Stimulated activated naive B cell treated with anti-CD40 and anti-IgM and Interleukin-4, amounts not matched to agents 10 μg/mL and 1 μg/mL and 100 μg/mL, for 72 hours (primary cell): ENCODE results near the gene NID2.

Experiments
- ATAC-seq, 2 donors: fragments of 150-1000 bp; cut with Tn5 transposase; replicated peaks; 2 replicates each; pipeline ENCODE4 v1.10.0; 2021; ENCODE audit warnings: moderate library complexity in 1 of 2
- DNase-seq: peaks from one replicate; pipeline ENCODE4 v3.0.0; 2021
- H3K27ac Mint-ChIP-seq: one replicate; pipeline ENCODE4 v1.8.0; 2022; ENCODE audit warnings: mild to moderate bottlenecking, mixed read lengths
- H3K27me3 Mint-ChIP-seq, 2 donors: one replicate each; pipeline ENCODE4 v1.8.0; 2022; ENCODE audit warnings: mixed read lengths in 2 of 2
- H3K36me3 Mint-ChIP-seq, 2 donors: one replicate each; pipeline ENCODE4 v1.8.0; 2022; ENCODE audit warnings: mixed read lengths in 2 of 2, mild to moderate bottlenecking in 1 of 2
- H3K4me1 Mint-ChIP-seq, 2 donors: one replicate each; pipeline ENCODE4 v1.8.0; 2022; ENCODE audit warnings: mixed read lengths in 2 of 2, mild to moderate bottlenecking in 1 of 2
- H3K4me3 Mint-ChIP-seq, 2 donors: one replicate each; pipeline ENCODE4 v1.8.0; 2022; ENCODE audit warnings: mild to moderate bottlenecking in 2 of 2, mixed read lengths in 2 of 2, moderate library complexity in 1 of 2
- H3K9me3 Mint-ChIP-seq, 2 donors: one replicate each; pipeline ENCODE4 v1.8.0; 2022; ENCODE audit warnings: mixed read lengths in 2 of 2, mild to moderate bottlenecking in 1 of 2

NID2 gene

DNA sequence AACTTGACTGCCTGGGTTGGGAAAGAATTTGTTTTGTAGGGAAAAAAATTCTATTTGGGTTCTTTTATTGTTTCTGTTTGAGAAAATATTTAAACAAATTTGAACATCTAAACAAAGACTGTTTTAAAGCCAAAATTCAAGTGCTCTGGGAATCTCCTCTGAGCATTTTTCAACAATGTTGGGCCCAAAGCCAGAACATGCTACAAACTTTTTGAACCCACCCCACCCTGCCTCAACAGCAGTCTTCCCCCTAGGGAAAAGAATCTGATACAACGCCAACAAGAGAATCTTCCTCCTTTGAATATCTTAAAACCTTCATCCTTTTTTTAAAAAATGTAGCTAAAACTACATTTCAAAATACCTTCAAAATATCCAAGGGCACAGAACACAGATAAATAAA, 20.4 kb upstream of the NID2 start:
- peaks cover 3 to 8% of the 10 kb centered on the region in 2 donors for H3K9me3 Mint-ChIP-seq
- DNase-seq = no peak
- no peaks in the 10 kb centered on the region for H3K4me1 Mint-ChIP-seq
- H3K27ac Mint-ChIP-seq = no peak overlapping the region
- no peaks in the 10 kb centered on the region for H3K36me3 Mint-ChIP-seq
- no peak overlapping the region for H3K4me3 Mint-ChIP-seq
- H3K27me3 Mint-ChIP-seq = peaks cover 7 to 16% of the 10 kb centered on the region in 2 donors
- no peak for ATAC-seq

DNA sequence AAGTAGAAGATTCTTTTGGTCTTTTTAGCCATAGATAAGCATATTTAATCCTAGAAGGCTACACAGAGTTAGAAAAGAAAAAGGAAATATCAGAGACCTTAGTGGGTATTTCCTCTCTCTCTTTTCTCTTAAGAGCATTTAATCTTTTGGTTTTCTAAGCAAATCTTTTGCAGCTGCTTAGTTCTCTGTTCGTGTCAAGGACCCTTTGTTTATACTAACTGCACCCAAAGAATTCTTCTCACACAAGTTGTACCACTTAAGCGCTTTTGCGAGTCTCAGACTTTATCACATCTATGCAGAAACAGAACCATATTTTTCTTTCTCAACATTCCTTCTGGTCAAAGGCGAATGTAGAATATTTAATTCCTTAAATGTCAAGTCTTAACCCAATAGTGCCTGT, 17.9 kb upstream of the NID2 start:
- ATAC-seq (no peak), DNase-seq (no peak)
- Mint-ChIP-seq H3K4me3 (no peak overlapping the region), H3K27ac (no peak overlapping the region), H3K36me3 (no peaks in the 10 kb centered on the region), H3K27me3 (peaks cover 7 to 19% of the 10 kb centered on the region in 2 donors), H3K9me3 (peaks cover 3 to 9% of the 10 kb centered on the region in 2 donors), H3K4me1 (no peaks in the 10 kb centered on the region)

- Mint-ChIP-seq H3K36me3 (no peaks in the 10 kb centered on the region), H3K4me3 (no peak overlapping the region), H3K27me3 (peaks cover 6 to 8% of the 10 kb centered on the region in 2 donors), H3K27ac (no peak overlapping the region), H3K4me1 (no peaks in the 10 kb centered on the region), H3K9me3 (peaks cover 3 to 9% of the 10 kb centered on the region in 2 donors)
- ATAC-seq = no peak
- DNase-seq = no peak
Observed at GRCh38 chr14:52082903-52083302, 14.0 kb upstream of the NID2 start.

- H3K27me3 Mint-ChIP-seq = peaks cover 6 to 8% of the 10 kb centered on the region in 2 donors
- DNase-seq = no peak
- H3K4me1 Mint-ChIP-seq = no peaks in the 10 kb centered on the region
- H3K4me3 Mint-ChIP-seq = no peak overlapping the region
- no peak overlapping the region for H3K27ac Mint-ChIP-seq
- H3K36me3 Mint-ChIP-seq = no peaks in the 10 kb centered on the region
- peaks cover 3 to 9% of the 10 kb centered on the region in 2 donors for H3K9me3 Mint-ChIP-seq
- ATAC-seq = no peak
Observed at GRCh38 chr14:52081964-52082363, 13.1 kb upstream of the NID2 start.

GRCh38 chr14:52080808-52081755, 12.2 kb upstream of the NID2 start:
- Mint-ChIP-seq H3K27me3 (peaks cover 6 to 11% of the 10 kb centered on the region in 2 donors), H3K27ac (no peak overlapping the region), H3K4me3 (no peak overlapping the region), H3K4me1 (no peaks in the 10 kb centered on the region), H3K9me3 (peaks cover 3 to 9% of the 10 kb centered on the region in 2 donors), H3K36me3 (no peaks in the 10 kb centered on the region)
- ATAC-seq = no peak
- no peak for DNase-seq

DNA sequence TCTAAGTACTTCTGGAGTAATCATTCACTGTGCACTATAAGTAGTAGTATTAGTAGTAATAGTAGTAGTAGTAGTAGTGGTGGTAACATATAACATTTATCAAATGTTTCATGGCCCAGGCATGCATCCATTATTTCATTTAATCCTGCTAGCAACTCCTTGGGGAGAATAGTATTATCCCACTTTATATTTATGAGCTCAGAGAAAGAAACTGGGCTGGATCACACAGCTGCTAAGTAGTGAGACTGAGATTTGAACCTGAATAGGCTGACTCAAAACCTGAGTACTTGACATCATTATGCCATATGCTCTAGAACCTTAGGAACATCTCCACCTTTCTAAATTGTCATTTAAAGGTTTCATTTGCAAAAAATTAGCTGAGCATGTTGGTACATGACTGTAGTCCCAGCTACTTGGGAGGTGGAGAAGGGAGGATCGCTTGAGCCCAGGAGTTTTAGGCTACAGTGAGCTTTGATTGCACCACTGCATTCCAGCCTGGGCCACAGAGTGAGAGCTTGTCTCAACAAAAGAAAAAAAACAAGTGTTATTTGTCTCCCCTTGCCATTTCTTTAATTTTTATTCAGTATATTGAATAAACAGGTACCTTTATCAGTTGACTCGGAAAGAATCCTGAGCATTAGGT, 11.4 kb upstream of the NID2 start:
- peaks cover 0 to 6% of the 10 kb centered on the region in 2 donors for H3K9me3 Mint-ChIP-seq
- ATAC-seq (no peak), DNase-seq (no peak)
- no peak overlapping the region for H3K27ac Mint-ChIP-seq
- H3K4me1 Mint-ChIP-seq = no peaks in the 10 kb centered on the region
- peaks cover 6 to 8% of the 10 kb centered on the region in 2 donors for H3K27me3 Mint-ChIP-seq
- H3K36me3 Mint-ChIP-seq = no peaks in the 10 kb centered on the region
- H3K4me3 Mint-ChIP-seq = no peak overlapping the region

DNA sequence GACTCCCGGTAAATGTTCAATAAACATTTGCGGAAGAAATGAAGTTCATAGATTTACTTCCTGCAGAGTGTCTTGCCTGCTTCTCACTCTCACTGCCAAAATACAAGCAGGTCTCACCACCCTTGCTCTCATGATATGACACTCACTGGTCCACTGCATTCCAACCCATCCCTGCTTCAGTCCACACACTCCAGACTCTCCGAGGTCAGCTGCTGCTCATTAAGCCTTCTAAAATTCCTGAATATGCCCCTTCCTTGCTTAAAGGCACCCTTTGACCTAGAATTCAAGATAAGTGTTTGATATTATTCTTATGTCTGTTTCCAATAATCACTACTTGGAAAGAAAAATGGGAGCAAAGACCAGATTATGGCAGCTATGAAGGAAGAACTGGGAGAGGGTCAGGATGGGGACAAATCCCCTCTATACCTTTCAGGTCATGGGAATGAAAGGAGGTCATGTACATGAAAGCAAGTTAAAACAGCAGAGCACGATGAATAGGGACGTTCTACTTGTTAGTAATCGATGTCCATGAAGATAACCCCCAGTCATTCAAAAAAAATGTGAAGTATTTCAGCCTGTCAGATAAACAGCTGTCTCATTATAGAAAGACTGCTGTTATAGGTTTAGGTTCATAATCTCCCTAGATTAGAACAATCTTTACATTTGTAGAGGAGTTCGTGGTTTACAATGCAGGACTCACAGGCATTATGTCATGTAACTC, 10.5 kb upstream of the NID2 start:
- no peak overlapping the region for H3K27ac Mint-ChIP-seq
- H3K9me3 Mint-ChIP-seq = peaks cover 1 to 3% of the 10 kb centered on the region in 2 donors
- no peak overlapping the region for H3K4me3 Mint-ChIP-seq
- DNase-seq (no peak), ATAC-seq (no peak)
- H3K4me1 Mint-ChIP-seq = no peaks in the 10 kb centered on the region
- H3K27me3 Mint-ChIP-seq = peaks cover 6 to 8% of the 10 kb centered on the region in 2 donors
- H3K36me3 Mint-ChIP-seq = peaks cover 0 to 1% of the 10 kb centered on the region in 2 donors

GRCh38 chr14:52078721-52079120, 9.9 kb upstream of the NID2 start:
- Mint-ChIP-seq H3K4me1 (no peaks in the 10 kb centered on the region), H3K27ac (no peak overlapping the region), H3K9me3 (peaks cover 6 to 7% of the 10 kb centered on the region in 2 donors), H3K4me3 (no peak overlapping the region), H3K27me3 (peaks cover 6 to 8% of the 10 kb centered on the region in 2 donors), H3K36me3 (peaks cover 0 to 6% of the 10 kb centered on the region in 2 donors)
- DNase-seq (no peak), ATAC-seq (no peak)

DNA sequence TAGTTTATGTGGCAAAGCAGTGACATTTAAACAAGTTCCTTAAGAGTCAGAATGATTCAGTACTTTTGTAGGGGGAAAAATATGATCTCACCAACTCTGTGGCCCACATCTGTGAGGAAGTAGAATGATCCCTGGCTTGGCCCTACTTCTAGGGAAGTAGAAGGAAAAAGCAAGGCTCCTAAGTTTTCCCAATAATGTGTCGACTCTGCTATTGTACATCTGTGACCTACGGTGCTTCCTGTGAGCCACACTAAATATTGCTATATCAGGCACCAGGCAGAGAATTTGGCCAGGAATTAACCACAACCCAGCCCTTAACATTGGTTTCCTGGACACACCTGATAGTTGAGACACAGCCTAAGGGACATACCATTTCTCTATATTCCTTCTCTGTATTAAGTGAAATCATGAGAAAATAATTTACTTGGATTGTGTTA, 9.3 kb upstream of the NID2 start:
- no peak for DNase-seq
- no peak overlapping the region for H3K27ac Mint-ChIP-seq
- peaks cover 6 to 8% of the 10 kb centered on the region in 2 donors for H3K27me3 Mint-ChIP-seq
- peaks cover 6 to 7% of the 10 kb centered on the region in 2 donors for H3K9me3 Mint-ChIP-seq
- ATAC-seq = peak in 1 of 2 donors; percentile 29
- peaks cover 0 to 6% of the 10 kb centered on the region in 2 donors for H3K36me3 Mint-ChIP-seq
- peaks cover 1 to 4% of the 10 kb centered on the region in 2 donors for H3K4me1 Mint-ChIP-seq
- H3K4me3 Mint-ChIP-seq = no peak overlapping the region

GRCh38 chr14:52077256-52077979, 8.6 kb upstream of the NID2 start:
- no peak for ATAC-seq
- no peak overlapping the region for H3K4me3 Mint-ChIP-seq

GRCh38 chr14:52076334-52076733, 7.5 kb upstream of the NID2 start:
- Mint-ChIP-seq H3K27me3 (peaks cover 12 to 14% of the 10 kb centered on the region in 2 donors), H3K4me1 (peaks cover 1 to 4% of the 10 kb centered on the region in 2 donors)

More at GRCh38 chr14:52077256-52077979, 8.6 kb upstream of the NID2 start:
- H3K4me1 Mint-ChIP-seq = peaks cover 1 to 4% of the 10 kb centered on the region in 2 donors
- H3K9me3 Mint-ChIP-seq = peaks cover 6 to 7% of the 10 kb centered on the region in 2 donors
- no peak for DNase-seq
- H3K27me3 Mint-ChIP-seq = peaks cover 6 to 10% of the 10 kb centered on the region in 2 donors
- H3K36me3 Mint-ChIP-seq = peaks cover 0 to 6% of the 10 kb centered on the region in 2 donors
- H3K27ac Mint-ChIP-seq = no peak overlapping the region

GRCh38 chr14:52075371-52075770, 6.5 kb upstream of the NID2 start:
- Mint-ChIP-seq H3K27me3 (peaks cover 15 to 19% of the 10 kb centered on the region in 2 donors), H3K4me1 (peaks cover 3 to 4% of the 10 kb centered on the region in 2 donors), H3K9me3 (peaks cover 6 to 7% of the 10 kb centered on the region in 2 donors), H3K27ac (no peak overlapping the region), H3K36me3 (peaks cover 0 to 6% of the 10 kb centered on the region in 2 donors), H3K4me3 (no peak overlapping the region)
- DNase-seq (no peak), ATAC-seq (no peak)

More at GRCh38 chr14:52076334-52076733, 7.5 kb upstream of the NID2 start:
- DNase-seq (no peak), ATAC-seq (no peak)
- H3K36me3 Mint-ChIP-seq = peaks cover 0 to 6% of the 10 kb centered on the region in 2 donors
- H3K4me3 Mint-ChIP-seq = no peak overlapping the region
- H3K27ac Mint-ChIP-seq = no peak overlapping the region
- peaks cover 6 to 7% of the 10 kb centered on the region in 2 donors for H3K9me3 Mint-ChIP-seq

DNA sequence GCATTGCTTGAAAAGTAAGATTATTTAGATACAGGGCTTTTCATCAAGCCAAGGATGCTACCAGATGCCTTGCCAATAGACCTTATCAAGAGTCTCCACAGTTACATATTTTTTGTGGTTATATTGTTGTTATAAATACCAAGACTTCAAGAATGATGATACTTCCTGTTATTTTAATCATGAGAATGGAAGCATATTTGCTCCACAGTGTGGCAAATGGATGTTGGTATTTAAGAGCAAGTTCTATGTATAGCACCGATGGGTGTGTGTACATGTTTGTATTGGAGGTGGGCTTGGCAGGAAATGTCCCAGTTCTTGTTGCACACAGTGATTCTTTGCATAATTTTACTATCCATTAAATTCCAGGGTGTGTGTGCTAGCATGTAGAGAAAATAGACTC, 4.4 kb upstream of the NID2 start:
- Mint-ChIP-seq H3K9me3 (peaks cover 6 to 7% of the 10 kb centered on the region in 2 donors), H3K27me3 (peaks cover 19 to 23% of the 10 kb centered on the region in 2 donors), H3K27ac (no peak overlapping the region), H3K36me3 (peaks cover 0 to 6% of the 10 kb centered on the region in 2 donors), H3K4me1 (peaks cover 10 to 16% of the 10 kb centered on the region in 2 donors), H3K4me3 (no peak overlapping the region)
- no peak for DNase-seq
- no peak for ATAC-seq
